Right renal pelvis (tissue), 4 donors: Measurements from ENCODE around the gene APMAP. TPM values are rescaled to one million over a fixed set of nuclear protein-coding genes. Genes with fewer than 3 reads are reported as not detected.
"Not testable (repeated sequence)": the region's sequence is repeated elsewhere in the genome, so short reads cannot be mapped to it uniquely, and the experiment has no call there.

Experiments used
- DNase-seq, 4 donors: peaks; one replicate each; pipeline ENCODE4 v3.0.0-alpha.2; 2013; ENCODE audit warnings: low read depth in 4 of 4, low spot score in 3 of 4, missing footprints in 1 of 4
- polyA plus RNA-seq, 4 donors: library from polyadenylated mRNA; unstranded; fragments of 120-200 nt; gene quantifications; one replicate each; pipeline ENCODE4 v1.2.1, GENCODE V29; 2013; ENCODE audit not compliant: insufficient read length in 4 of 4

APMAP gene
- polyA plus RNA-seq, 4 donors, result 95.8 to 113 (median 109) TPM

- DNase-seq, result no peak
These were observed 16.1 kb upstream of the APMAP start for GRCh38 chr20:25008388-25009217.

- no peak for DNase-seq
These were observed 15.1 kb upstream of the APMAP start for GRCh38 chr20:25007491-25008305.

GRCh38 chr20:25006431-25007167 is 14.0 kb upstream of the APMAP start:
- DNase-seq, result no peak

- no peak for DNase-seq
These were observed 13.1 kb upstream of the APMAP start for GRCh38 chr20:25005661-25006060.

GRCh38 chr20:25005220-25005619 is 12.7 kb upstream of the APMAP start:
- no peak for DNase-seq

DNA sequence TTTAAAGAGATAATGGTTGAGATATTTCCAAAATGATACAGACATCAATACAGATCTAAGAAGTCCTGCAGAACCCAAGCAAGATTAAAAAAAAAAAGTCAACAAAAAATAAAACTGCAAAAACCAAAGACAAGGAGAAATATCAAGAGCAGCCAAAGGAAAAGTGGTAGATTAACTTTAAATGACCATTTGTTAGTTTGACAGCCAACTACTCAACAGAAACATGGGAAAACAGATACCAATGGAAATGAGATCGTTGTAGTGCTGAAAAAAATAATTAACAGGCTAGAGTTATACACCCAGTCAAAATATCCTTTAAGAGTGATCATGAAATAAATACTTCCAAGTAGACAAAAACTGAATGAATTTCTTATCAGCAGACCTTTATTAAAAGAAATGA is 10.5 kb upstream of the APMAP start:
- DNase-seq, result no peak

DNA sequence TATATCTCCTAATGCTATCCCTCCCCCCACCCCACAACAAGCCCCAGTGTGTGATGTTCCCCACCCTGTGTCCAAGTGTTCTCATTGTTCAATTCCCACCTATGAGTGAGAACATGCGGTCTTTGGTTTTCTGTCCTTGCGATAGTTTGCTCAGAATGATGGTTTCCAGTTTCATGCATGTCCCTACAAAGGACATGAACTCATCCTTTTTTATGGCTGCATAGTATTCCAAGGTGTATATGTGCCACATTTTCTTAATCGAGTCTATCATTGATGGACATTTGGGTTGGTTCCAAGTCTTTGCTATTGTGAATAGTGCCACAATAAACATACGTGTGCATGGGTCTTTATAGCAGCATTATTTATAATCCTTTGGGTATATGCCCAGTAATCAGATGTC is 8.8 kb upstream of the APMAP start:
- DNase-seq, result not testable (repeated sequence)

DNA sequence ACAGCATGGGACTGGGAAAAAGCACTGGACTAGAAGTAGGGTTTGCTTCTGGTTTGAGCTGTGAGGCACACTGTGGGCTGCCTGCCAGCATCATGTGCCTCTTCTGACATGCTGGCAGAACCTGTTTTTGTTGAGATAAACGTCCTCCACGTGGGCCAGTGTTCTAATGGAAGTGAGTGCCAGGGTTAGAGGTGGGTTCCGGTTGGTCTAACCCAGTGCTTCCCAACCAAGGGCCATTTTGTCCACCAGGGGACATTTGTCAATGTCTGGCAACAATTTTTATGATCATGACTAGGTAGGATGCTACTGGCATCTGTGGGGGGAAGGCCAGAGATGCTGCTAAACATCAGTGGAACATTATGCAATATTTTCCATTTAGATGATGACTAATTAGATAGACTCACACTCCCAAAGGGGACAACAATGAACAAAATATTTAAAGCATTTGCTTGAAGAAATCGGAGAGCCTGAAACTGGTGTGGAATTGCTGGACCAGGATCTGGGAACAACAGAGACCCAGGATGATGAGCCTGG is 7.8 kb upstream of the APMAP start:
- no peak for DNase-seq

DNA sequence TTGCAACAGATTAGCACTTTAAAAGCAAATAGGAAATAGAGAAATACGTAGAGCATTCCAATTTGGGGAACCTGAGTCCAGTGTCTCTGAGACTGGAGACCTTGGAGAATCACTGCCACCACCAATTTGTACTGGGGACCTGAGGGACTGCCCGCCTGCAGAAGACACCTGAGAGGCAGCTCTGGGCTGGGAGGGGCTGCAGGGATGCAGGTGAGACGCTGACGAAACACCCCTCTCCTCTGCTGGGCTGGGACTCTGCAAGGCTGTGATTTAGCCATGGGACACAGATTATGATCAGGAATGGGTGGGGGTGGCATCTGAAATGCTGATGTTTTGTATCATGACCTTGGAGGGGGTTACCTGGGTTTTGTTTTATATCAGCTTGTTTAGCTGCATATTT is 7.0 kb upstream of the APMAP start:
- DNase-seq, result no peak

DNA sequence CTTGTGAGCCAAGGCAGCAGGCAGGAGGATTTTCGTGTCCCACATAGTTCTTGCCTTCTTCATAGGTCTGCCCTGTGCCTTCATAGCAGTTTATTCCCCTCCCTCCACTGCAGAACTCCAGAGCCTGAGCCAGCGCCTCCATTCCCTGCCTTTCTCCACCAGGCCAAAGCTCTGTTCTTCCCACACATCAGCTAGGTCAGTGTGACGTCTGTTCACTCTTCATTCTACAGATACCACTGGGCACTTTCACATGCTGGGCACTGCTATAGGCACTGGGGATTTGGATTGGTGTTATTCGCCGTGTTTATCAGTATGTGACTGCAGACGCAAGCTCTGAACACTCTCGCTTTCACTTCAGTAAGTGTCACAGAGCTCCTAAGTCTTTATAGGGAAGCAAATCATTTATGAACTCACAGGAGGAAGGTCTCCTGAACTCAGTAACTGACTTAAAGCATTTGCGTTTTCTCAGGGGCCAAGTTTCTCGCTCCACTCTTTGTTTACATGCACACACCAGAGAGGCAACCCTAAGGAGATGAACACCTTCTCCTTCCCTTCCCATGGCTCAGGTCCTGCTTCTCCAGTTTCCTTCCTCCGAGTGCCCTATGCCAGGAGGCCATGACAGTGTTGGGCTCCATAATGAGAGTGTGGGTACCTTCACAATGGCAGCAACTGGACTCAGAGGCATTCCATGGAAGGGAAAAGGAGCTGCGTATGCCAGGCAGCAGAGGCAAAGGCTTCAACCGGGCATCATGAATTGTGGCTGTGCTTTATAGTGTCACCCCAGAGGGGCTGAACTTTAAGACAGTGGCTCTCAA is 6.3 kb upstream of the APMAP start:
- no peak for DNase-seq

- DNase-seq, result no peak
These were observed 5.6 kb upstream of the APMAP start for GRCh38 chr20:24998121-24998520.

DNA sequence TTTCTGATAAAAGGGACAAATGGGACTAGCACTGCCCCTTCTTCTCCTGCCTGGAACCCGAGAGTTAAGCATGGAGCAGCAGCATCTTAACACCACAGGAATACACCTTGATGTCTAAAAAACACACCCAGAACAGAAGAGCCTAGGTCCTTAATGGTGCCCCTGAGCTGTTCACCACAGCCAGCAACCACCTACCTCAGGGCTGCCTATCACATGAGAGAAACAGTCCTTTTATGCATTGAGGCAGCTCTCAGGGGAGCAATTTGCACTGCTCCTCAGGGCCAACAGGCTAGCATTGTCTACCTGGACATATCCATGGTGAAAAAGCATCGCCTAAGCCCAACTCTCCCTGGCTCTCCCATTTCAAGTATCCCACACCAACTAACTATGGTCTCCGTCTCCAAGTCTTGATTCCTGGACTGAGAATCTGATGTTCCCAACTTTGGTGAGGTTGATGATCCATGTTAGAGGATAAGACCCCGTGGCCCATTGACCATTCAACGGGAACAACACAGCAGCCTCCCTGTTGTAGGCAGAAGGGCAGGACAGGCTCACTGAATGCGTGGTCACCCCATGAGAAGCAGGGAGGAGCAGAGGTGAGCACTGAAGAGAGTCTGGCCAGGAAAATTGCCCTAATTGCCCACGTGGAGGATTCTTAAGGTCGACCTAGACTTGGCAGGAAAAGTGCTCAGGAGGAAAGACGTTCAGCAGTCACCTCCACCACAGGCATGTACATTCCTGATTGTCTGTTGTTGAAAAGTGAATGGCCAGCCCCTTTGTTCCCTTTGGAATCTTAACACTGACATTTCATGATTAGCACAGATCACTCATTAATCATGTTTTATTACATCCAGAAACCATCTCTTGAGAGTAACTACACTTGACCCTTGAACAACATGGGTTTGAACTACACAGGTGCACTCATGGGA is 4.2 kb upstream of the APMAP start:
- no peak for DNase-seq

- no peak for DNase-seq
These were observed 3.3 kb upstream of the APMAP start for GRCh38 chr20:24995741-24996448.

GRCh38 chr20:24994470-24995368 is 2.2 kb upstream of the APMAP start:
- peak in 3 of 4 donors; percentile 65 to 76 (median 69) for DNase-seq

DNA sequence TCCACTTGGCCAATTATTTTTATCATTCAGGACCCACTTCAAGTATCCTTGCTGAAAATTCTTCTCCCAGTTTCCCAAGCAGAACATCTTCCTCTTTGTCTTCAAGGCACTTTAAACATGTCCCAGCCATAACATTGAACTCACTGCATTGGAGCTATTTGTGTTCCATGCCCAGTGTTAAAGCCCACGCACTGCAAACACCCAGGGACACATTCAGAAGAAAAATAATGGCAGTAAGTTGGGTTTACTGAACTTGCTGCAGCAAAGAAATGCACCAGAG is 1.6 kb upstream of the APMAP start:
- DNase-seq, result no peak

GRCh38 chr20:24993337-24994185 is 1.0 kb upstream of the APMAP start:
- no peak for DNase-seq
